Activated naive CD8-positive, alpha-beta T cell (primary cell): Measurements from ENCODE around the gene NUP93.

ENCODE experiments used
- H3K27ac Mint-ChIP-seq: one replicate; pipeline ENCODE4 v1.8.0; 2021; ENCODE audit warnings: mixed read lengths
- H3K27me3 Mint-ChIP-seq: one replicate; pipeline ENCODE4 v1.8.0; 2021; ENCODE audit warnings: mixed read lengths
- H3K36me3 Mint-ChIP-seq: one replicate; pipeline ENCODE4 v1.8.0; 2021; ENCODE audit warnings: mixed read lengths
- H3K4me1 Mint-ChIP-seq: one replicate; pipeline ENCODE4 v1.8.0; 2021; ENCODE audit warnings: low read depth, mixed read lengths
- H3K4me3 Mint-ChIP-seq: one replicate; pipeline ENCODE4 v1.8.0; 2021; ENCODE audit warnings: mild to moderate bottlenecking, mixed read lengths
- H3K9me3 Mint-ChIP-seq: one replicate; pipeline ENCODE4 v1.8.0; 2021; ENCODE audit warnings: low read depth, mixed read lengths

Gene NUP93

GRCh38 chr16:56729735-56730662 lies at the start of gene NUP93:
Gene NUP93, plus strand, starts transcription at chr16:56730129. Its CDS starts 18,119 bp downstream, at chr16:56748248.
- Mint-ChIP-seq H3K36me3 (no peaks in the 10 kb centered on the region), H3K27me3 (no peaks in the 10 kb centered on the region), H3K9me3 (no peaks in the 10 kb centered on the region), H3K27ac (peak within 1 kb of the TSS; percentile 91), H3K4me3 (no peak within 1 kb of the TSS), H3K4me1 (peaks cover 24% of the 10 kb centered on the region)

- H3K27me3 Mint-ChIP-seq, result no peaks in the 10 kb centered on the region
These were observed 47.8 kb upstream of the NUP93 start, which contains the start of gene MT1X for GRCh38 chr16:56681939-56682702. Gene MT1X, plus strand, starts transcription at chr16:56682470. Its CDS starts 71 bp downstream, at chr16:56682541.

GRCh38 chr16:56682703-56683397 lies 47.1 kb upstream of the NUP93 start:
- Mint-ChIP-seq H3K9me3 (no peaks in the 10 kb centered on the region), H3K27ac (peak overlapping the region; percentile 96), H3K4me3 (peak overlapping the region; percentile 94), H3K4me1 (peaks cover 20% of the 10 kb centered on the region), H3K27me3 (no peaks in the 10 kb centered on the region), H3K36me3 (peaks cover 5% of the 10 kb centered on the region)

More at GRCh38 chr16:56681939-56682702, 47.8 kb upstream of the NUP93 start, which contains the start of gene MT1X:
- H3K9me3 Mint-ChIP-seq, result no peaks in the 10 kb centered on the region
- peak within 1 kb of the TSS; percentile 94 for H3K4me3 Mint-ChIP-seq
- peaks cover 20% of the 10 kb centered on the region for H3K4me1 Mint-ChIP-seq
- H3K27ac Mint-ChIP-seq, result peak within 1 kb of the TSS; percentile 96
- H3K36me3 Mint-ChIP-seq, result peaks cover 5% of the 10 kb centered on the region

- H3K4me3 Mint-ChIP-seq, result peak overlapping the region; percentile 94
- no peaks in the 10 kb centered on the region for H3K9me3 Mint-ChIP-seq
- no peaks in the 10 kb centered on the region for H3K27me3 Mint-ChIP-seq
- H3K36me3 Mint-ChIP-seq, result peaks cover 5% of the 10 kb centered on the region
- peak overlapping the region; percentile 28 for H3K27ac Mint-ChIP-seq
- H3K4me1 Mint-ChIP-seq, result peaks cover 20% of the 10 kb centered on the region
These were observed 46.3 kb upstream of the NUP93 start for GRCh38 chr16:56683424-56684172.

GRCh38 chr16:56684256-56684925 lies 45.5 kb upstream of the NUP93 start:
- Mint-ChIP-seq H3K4me3 (peak overlapping the region; percentile 94), H3K27ac (no peak overlapping the region), H3K4me1 (peaks cover 20% of the 10 kb centered on the region), H3K27me3 (no peaks in the 10 kb centered on the region), H3K9me3 (no peaks in the 10 kb centered on the region), H3K36me3 (peaks cover 5% of the 10 kb centered on the region)

GRCh38 chr16:56684926-56685590 lies 44.9 kb upstream of the NUP93 start:
- Mint-ChIP-seq H3K27ac (no peak overlapping the region), H3K36me3 (peaks cover 5% of the 10 kb centered on the region), H3K4me1 (peaks cover 20% of the 10 kb centered on the region), H3K9me3 (no peaks in the 10 kb centered on the region), H3K4me3 (no peak overlapping the region), H3K27me3 (no peaks in the 10 kb centered on the region)

- H3K4me3 Mint-ChIP-seq, result no peak overlapping the region
- no peaks in the 10 kb centered on the region for H3K9me3 Mint-ChIP-seq
- H3K4me1 Mint-ChIP-seq, result peaks cover 16% of the 10 kb centered on the region
- H3K27me3 Mint-ChIP-seq, result no peaks in the 10 kb centered on the region
- H3K27ac Mint-ChIP-seq, result no peak overlapping the region
- H3K36me3 Mint-ChIP-seq, result peaks cover 5% of the 10 kb centered on the region
These were observed 43.2 kb upstream of the NUP93 start for GRCh38 chr16:56686758-56687157.

GRCh38 chr16:56688762-56689161 lies 41.2 kb upstream of the NUP93 start:
- H3K36me3 Mint-ChIP-seq, result peaks cover 5% of the 10 kb centered on the region
- H3K9me3 Mint-ChIP-seq, result no peaks in the 10 kb centered on the region
- H3K27me3 Mint-ChIP-seq, result no peaks in the 10 kb centered on the region
- H3K4me3 Mint-ChIP-seq, result no peak overlapping the region
- H3K27ac Mint-ChIP-seq, result no peak overlapping the region
- H3K4me1 Mint-ChIP-seq, result peaks cover 6% of the 10 kb centered on the region

- Mint-ChIP-seq H3K4me3 (no peak overlapping the region), H3K4me1 (peaks cover 1% of the 10 kb centered on the region), H3K27ac (no peak overlapping the region), H3K9me3 (no peaks in the 10 kb centered on the region), H3K36me3 (peaks cover 3% of the 10 kb centered on the region), H3K27me3 (no peaks in the 10 kb centered on the region)
These were observed 40.8 kb upstream of the NUP93 start for GRCh38 chr16:56689171-56689570.

- Mint-ChIP-seq H3K27me3 (no peaks in the 10 kb centered on the region), H3K4me3 (no peak overlapping the region), H3K9me3 (no peaks in the 10 kb centered on the region), H3K36me3 (peaks cover 3% of the 10 kb centered on the region), H3K27ac (no peak overlapping the region), H3K4me1 (no peaks in the 10 kb centered on the region)
These were observed 39.4 kb upstream of the NUP93 start for GRCh38 chr16:56690420-56691122.

GRCh38 chr16:56691885-56692284 lies 38.0 kb upstream of the NUP93 start:
- Mint-ChIP-seq H3K9me3 (no peaks in the 10 kb centered on the region), H3K4me3 (no peak overlapping the region), H3K4me1 (no peaks in the 10 kb centered on the region), H3K27me3 (no peaks in the 10 kb centered on the region), H3K27ac (no peak overlapping the region), H3K36me3 (no peaks in the 10 kb centered on the region)

- Mint-ChIP-seq H3K4me3 (no peak overlapping the region), H3K4me1 (no peaks in the 10 kb centered on the region), H3K9me3 (no peaks in the 10 kb centered on the region), H3K36me3 (no peaks in the 10 kb centered on the region), H3K27ac (no peak overlapping the region), H3K27me3 (no peaks in the 10 kb centered on the region)
These were observed 34.7 kb upstream of the NUP93 start for GRCh38 chr16:56695246-56695645.
